Measurements from ENCODE around the gene SGTA. TPM values are rescaled to one million over a fixed set of nuclear protein-coding genes. Genes with fewer than 3 reads are reported as not detected.

SGTA gene
- total and polyA plus RNA-seq, 2 of the 8 experiments (the other 6 are each of a cell fraction or from before 2014, with no cell fraction given): 86.8 to 130 TPM

DNA sequence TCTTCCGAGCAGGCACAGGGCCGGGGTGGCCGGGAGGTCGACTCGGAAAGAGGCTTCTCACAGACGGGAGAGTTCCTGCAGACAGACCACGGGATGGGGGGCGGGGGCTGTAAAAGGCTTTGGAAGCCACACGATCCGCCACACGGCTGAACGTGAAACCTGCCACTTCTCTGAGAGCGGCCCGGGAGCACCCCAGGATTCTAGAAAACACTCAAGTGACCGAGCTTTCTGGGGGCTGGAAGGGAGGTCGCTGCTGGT, 27.7 kb downstream of the SGTA start:
- Histone ChIP-seq H3K27ac (ENCODE audit: low read depth, low read length) (no peak overlapping the region), H2BK12ac (ENCODE audit: low read depth, low read length) (no peak overlapping the region), H4K91ac (replicated peaks; ENCODE audit: insufficient read length, low read length) (no peak overlapping the region), H3K23ac (ENCODE audit: insufficient read length) (no peak overlapping the region), H4K5ac (ENCODE audit: insufficient read length, low read depth, low read length) (no peak overlapping the region), H3K9ac (replicated peaks in 1 of 4; ENCODE audit: extremely low read depth in 1 of 4, low read depth in 3 of 4, low read length in 3 of 4) (no peak overlapping the region), H2BK15ac (ENCODE audit: low read length) (no peak overlapping the region), H3K79me1 (ENCODE audit: low read depth, low read length) (no peaks in the 10 kb centered on the region), H3K79me2 (ENCODE audit: control insufficient read depth in 1 of 2, insufficient read depth in 2 of 2, low read length in 2 of 2) (no peaks in the 10 kb centered on the region), H3K18ac (ENCODE audit: extremely low read depth, low read length) (no peak overlapping the region), H3K4me3 (ENCODE audit: extremely low read depth in 1 of 4, insufficient read depth in 2 of 4, low read depth in 3 of 4, low read length in 4 of 4) (no peak overlapping the region), H3K4me2 (ENCODE audit: insufficient read depth in 1 of 2, low read depth in 2 of 2, low read length in 2 of 2) (no peak overlapping the region), H3K14ac (ENCODE audit: insufficient read length) (no peak overlapping the region), H4K20me1 (replicated peaks in 1 of 2; ENCODE audit: control insufficient read depth in 1 of 2, insufficient read depth in 2 of 2, low read length in 2 of 2) (peaks cover 0 to 10% of the 10 kb centered on the region in 2 experiments), H4K8ac (ENCODE audit: extremely low read depth, insufficient read depth, low read length) (no peak overlapping the region), H3K9me3 (ENCODE audit: insufficient read depth in 2 of 2, low read depth in 1 of 2, low read length in 1 of 2) (no peaks in the 10 kb centered on the region), H2BK120ac (replicated peaks; ENCODE audit: low read depth, low read length) (no peak overlapping the region), H3K27me3 (replicated peaks in 1 of 4; ENCODE audit: control insufficient read depth in 3 of 4, extremely low read depth in 1 of 4, insufficient read depth in 3 of 4, low read length in 3 of 4) (no peaks in the 10 kb centered on the region), H3K56ac (replicated peaks; ENCODE audit: insufficient read length, low read depth, low read length) (no peak overlapping the region), H3K4me1 (replicated peaks in 1 of 4; ENCODE audit: control insufficient read depth in 3 of 4, insufficient read depth in 4 of 4, low read length in 3 of 4) (no peaks in the 10 kb centered on the region), H2AFZ (ENCODE audit: low read length) (no peak overlapping the region), H3K4ac (replicated peaks; ENCODE audit: insufficient read length, low read depth, low read length) (no peak overlapping the region), H3K23me2 (ENCODE audit: low read depth, low read length) (no peaks in the 10 kb centered on the region), H2BK20ac (ENCODE audit: low read length) (no peak overlapping the region), H3K36me3 (ENCODE audit: control insufficient read depth in 2 of 4, insufficient read depth in 4 of 4, low read length in 3 of 4) (peaks cover 11 to 44% (median 31%) of the 10 kb centered on the region in 4 experiments), H2BK5ac (ENCODE audit: low read depth, low read length) (no peak overlapping the region), H2AK5ac (ENCODE audit: low read depth, low read length) (no peak overlapping the region)
- CTCF ChIA-PET (ENCODE audit: partially characterized antibody): interaction anchor here (0.8 kb wide), 1 partner anchor 107 kb away, joined by 3 read pairs; no protein-coding TSS in a partner anchor
- 91% methylated on average over 11 of the region's 16 CpGs; no CpG with 5 or more reads in 1 of the 2 experiments for WGBS, 2 experiments (ENCODE audit: extremely low coverage in 1 of 2, insufficient coverage in 1 of 2, insufficient read length in 1 of 2, insufficient replicate concordance in 2 of 2, low coverage in 1 of 2, low lambda C conversion rate in 2 of 2, missing lambda C conversion rate in 1 of 2)
- DNase-seq (ENCODE audit: low read depth in 1 of 2, low spot score in 2 of 2) (no peak), FAIRE-seq (no peak)
- POLR2A ChIA-PET (ENCODE audit: partially characterized antibody): interaction anchor here (0.6 to 1.1 kb wide), 2 partner anchors 22 to 507 kb away, joined by 3 read pairs; no protein-coding TSS in a partner anchor
- TF ChIP-seq HDAC6 (IDR thresholded peaks at IDR 0.05; ENCODE audit: low read depth, low read length) (no peak), CTBP2 (IDR thresholded peaks at IDR 0.05; ENCODE audit: borderline replicate concordance, insufficient read depth, insufficient read length, low read length) (no peak), MAFK (IDR thresholded peaks at IDR 0.05; ENCODE audit: low read depth, low read length) (no peak)

Measured in H1 (cell line).